AG04449 (cell line): ENCODE results near the gene TTC9.

Source experiments
- CTCF ChIA-PET: fragments of 350-600 bp; formaldehyde crosslinking; extraction: SDS; loops from one replicate; lab custom pipeline; 2021; ENCODE audit warnings: antibody characterized with exemption; lab: Yijun Ruan, JAX
- POLR2A ChIA-PET: fragments of 400-600, 350-600 bp; formaldehyde crosslinking; extraction: SDS; loops from one replicate; lab custom pipeline; 2020; ENCODE audit warnings: antibody characterized with exemption, inconsistent platforms; lab: Yijun Ruan, JAX
- DNase-seq: peaks from one replicate; pipeline ENCODE4 v3.0.0-alpha.2; 2010; ENCODE audit warnings: low read depth, low spot score
- H3K4me3 ChIP-seq: 2 replicates; pipeline ENCODE4 v1.5.1; 2011; ENCODE audit warnings: low read depth, mild to moderate bottlenecking, control low read depth, low read length
- CTCF ChIP-seq: IDR thresholded peaks from one replicate; pipeline ENCODE4 v1.5.1; 2011; ENCODE audit warnings: mild to moderate bottlenecking, moderate library complexity, low read length, control low read depth, inconsistent platforms; ENCODE audit not compliant: insufficient read depth; ENCODE audit errors: missing control alignments

TTC9 gene

DNA sequence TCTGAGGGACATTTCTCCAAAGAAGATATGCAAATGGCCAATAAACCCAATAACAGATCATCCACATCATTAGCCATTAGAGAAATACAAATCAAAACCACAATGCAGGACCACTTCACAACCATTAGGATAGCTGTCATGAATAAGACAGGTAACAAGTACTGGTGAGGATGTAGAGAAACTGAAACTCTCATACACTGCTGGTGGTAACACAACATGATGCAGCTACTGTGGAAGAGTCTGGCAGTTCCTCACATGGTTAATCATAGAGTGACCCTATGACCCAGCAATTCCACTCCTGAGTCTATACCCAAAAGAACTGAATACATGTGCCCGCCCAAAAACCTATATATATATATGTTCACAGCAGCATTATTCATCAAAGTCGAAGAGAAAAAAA is 39.0 kb downstream of the TTC9 start:
- H3K4me3 ChIP-seq: no peak overlapping the region
- CTCF ChIA-PET: no interaction called here
- no peak for TF ChIP-seq CTCF
- no peak for DNase-seq
- POLR2A ChIA-PET: no interaction called here

- no peak overlapping the region for H3K4me3 ChIP-seq
- ChIA-PET CTCF (no interaction called here), POLR2A (interaction anchor here (0.7 kb wide), 1 partner anchor 754 kb away, joined by 3 read pairs; no protein-coding TSS in a partner anchor)
- no peak for TF ChIP-seq CTCF
- no peak for DNase-seq
These were observed 42.3 kb downstream of the TTC9 start for GRCh38 chr14:70683983-70684382.

GRCh38 chr14:70685474-70686197 is 43.9 kb downstream of the TTC9 start:
- POLR2A ChIA-PET: no interaction called here
- DNase-seq: no peak
- CTCF ChIA-PET: no interaction called here

DNA sequence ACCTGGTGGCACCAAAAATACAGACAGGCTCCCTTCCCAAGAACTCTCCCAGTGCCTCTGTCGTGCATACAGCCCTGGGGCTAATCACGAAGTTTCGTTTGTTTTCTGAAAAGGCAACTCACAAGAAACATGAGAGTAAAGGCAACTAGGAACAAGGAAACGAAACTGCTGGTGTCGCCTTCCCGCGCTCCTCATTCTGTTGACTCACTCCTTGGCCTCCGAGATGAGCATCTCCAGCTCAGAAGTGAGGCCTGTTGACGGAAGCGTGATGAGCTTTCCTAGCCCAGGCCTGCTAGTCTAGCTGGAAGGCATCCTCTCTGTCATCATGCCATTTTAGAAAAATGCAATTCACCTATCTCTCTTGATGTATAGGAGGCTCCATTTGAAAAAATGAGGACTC is 50.5 kb downstream of the TTC9 start:
- ChIA-PET CTCF (no interaction called here), POLR2A (no interaction called here)
- DNase-seq: no peak
- H3K4me3 ChIP-seq: no peak overlapping the region
- TF ChIP-seq CTCF: no peak

More at GRCh38 chr14:70685474-70686197, 43.9 kb downstream of the TTC9 start:
- TF ChIP-seq CTCF: no peak
- no peak overlapping the region for H3K4me3 ChIP-seq

DNA sequence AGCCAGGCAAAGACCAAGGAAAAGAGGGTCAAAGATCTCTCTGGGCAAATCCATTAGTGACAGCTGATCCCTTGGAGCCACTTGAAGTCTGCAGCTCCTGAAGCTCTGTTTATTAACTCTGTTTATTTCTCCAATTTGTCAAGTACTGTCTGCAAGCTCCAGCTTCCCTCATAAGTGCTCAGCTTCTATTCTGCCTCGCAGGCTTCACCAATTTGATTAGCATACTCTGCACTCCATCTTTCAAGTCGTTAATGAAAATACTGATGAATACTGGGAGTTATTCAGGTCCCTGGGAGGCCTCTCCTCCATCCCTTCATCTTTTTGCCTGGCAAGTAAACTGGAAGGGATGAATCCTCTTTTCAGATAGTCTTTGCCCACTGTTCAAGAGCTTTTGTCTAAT is 54.3 kb downstream of the TTC9 start:
- POLR2A ChIA-PET: no interaction called here
- TF ChIP-seq CTCF: no peak
- H3K4me3 ChIP-seq: no peak overlapping the region
- CTCF ChIA-PET: interaction anchor here (1.7 kb wide), 1 partner anchor 18 kb away, joined by 5 read pairs; no protein-coding TSS in a partner anchor
- DNase-seq: no peak

DNA sequence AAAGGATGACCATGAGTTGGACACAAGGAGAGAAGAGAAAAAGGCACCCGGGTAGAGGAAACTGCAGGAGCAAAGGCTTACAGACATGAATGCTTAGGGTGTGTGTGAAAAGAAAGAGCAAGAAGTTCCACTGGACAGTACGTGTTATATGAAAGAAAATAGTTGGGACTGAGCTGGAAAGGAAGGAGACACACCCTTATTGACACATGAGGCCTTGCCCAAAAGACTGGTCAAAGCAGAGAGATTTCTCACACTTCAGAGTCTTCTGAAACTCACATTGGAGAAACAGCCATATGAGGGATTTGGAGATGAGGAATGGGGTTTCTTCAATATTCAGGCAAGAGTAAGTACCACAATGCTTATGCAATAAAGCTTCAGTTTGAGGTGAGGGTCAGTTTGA is 56.0 kb downstream of the TTC9 start:
- DNase-seq: no peak
- no peak for TF ChIP-seq CTCF
- ChIA-PET CTCF (no interaction called here), POLR2A (no interaction called here)
- no peak overlapping the region for H3K4me3 ChIP-seq
